Measurements from ENCODE around the gene ENTHD1.
"Not testable (repeated sequence)": the region's sequence is repeated elsewhere in the genome, so short reads cannot be mapped to it uniquely, and the experiment has no call there.

Gene ENTHD1

DNA sequence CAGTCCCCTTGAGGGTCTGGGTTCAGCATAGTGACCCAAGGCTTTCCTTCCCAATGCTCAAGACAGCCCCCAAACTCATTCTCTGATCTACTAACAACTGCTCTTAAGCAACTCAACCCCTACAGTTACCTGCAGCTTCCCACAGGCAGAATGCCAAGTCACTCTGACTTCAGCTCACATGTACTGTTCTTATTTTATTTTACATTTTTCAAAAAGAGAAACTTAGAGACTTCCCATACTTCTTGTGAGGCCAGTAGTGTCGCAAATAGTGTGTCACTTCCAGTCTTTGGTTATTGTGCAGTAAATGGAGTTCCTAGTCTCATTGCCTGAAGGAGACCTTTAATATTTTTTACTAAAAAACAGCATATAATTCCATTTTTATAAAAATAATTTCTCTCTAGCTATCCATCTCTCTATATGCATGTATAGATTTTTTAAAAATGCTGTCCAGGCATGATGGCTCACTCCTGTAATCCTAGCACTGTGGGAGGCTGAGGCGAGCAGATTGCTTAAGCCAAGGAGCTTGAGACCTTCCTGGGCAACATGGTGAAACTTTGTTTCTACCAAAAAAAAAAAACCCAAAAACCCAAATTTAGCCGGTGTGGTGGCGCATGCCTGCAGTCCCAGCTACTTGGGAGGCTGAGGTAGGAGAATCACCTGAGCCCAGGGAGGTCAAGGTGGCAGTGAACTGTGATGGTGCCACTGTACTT lies 41.8 kb downstream of the ENTHD1 start:
- TF ChIP-seq, protein P1, sequence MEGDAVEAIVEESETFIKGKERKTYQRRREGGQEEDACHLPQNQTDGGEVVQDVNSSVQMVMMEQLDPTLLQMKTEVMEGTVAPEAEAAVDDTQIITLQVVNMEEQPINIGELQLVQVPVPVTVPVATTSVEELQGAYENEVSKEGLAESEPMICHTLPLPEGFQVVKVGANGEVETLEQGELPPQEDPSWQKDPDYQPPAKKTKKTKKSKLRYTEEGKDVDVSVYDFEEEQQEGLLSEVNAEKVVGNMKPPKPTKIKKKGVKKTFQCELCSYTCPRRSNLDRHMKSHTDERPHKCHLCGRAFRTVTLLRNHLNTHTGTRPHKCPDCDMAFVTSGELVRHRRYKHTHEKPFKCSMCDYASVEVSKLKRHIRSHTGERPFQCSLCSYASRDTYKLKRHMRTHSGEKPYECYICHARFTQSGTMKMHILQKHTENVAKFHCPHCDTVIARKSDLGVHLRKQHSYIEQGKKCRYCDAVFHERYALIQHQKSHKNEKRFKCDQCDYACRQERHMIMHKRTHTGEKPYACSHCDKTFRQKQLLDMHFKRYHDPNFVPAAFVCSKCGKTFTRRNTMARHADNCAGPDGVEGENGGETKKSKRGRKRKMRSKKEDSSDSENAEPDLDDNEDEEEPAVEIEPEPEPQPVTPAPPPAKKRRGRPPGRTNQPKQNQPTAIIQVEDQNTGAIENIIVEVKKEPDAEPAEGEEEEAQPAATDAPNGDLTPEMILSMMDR (IDR thresholded peaks at IDR 0.05; ENCODE audit: insufficient read depth, low read depth, low read length, missing control alignments) = no peak
- no peak for DNase-seq (ENCODE audit: low read depth)
- no peak overlapping the region for H3K4me3 ChIP-seq (ENCODE audit: low read depth, low read length)

DNA sequence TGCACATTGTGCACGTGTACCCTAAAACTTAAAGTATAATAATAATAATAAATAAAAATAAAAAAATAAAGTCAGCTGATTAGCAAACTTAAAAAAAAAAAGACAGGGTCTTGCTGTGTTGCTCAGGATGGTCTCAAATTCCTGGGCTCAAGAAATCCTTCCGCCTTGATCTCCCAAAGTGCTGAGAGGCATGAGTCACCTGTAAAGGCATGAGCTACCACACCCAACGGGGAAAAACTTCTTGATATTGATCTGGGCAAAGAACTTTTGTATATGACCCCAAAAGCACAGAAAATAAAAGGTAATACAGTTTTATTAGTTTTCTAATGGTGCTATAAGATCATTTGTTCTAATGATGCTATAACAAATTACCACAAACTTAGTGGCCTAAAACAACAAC lies 46.1 kb downstream of the ENTHD1 start:
- TF ChIP-seq, protein P1 (IDR thresholded peaks at IDR 0.05; ENCODE audit: insufficient read depth, low read depth, low read length, missing control alignments) = no peak
- no peak for DNase-seq (ENCODE audit: low read depth)
- no peak overlapping the region for H3K4me3 ChIP-seq (ENCODE audit: low read depth, low read length)

DNA sequence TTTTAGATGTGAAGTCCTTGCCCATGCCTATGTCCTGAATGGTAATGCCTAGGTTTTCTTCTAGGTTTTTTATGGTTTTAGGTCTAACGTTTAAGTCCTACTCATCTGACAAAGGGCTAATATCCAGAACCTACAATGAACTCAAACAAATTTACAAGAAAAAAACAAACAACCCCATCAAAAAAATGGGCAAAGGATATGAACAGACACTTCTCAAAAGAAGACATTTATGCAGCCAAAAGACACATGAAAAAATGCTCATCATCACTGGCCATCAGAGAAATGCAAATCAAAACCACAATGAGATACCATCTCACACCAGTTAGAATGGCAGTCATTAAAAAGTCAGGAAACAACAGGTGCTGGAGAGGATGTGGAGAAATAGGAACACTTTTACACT lies 47.0 kb downstream of the ENTHD1 start:
- DNase-seq (ENCODE audit: low read depth); H3K4me3 ChIP-seq (ENCODE audit: low read depth, low read length): not testable (repeated sequence)

DNA sequence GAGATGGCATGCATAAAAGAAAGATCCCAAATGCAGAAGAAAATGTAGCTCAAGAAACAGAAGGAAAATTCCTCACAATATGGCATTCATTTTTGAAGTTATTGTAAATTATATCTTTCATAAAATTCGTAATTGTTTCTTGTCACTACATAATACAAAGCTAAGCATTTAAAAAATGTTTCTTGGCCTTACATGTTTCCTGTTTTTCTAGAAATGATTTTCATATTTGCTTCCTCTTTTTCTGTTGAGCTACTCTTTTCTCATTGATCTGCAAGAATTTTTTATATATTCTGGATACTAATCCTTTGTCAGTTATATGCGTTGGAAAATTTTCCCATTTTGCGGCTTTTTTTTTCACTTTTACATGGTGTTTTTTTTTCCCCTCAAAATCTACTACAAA lies 48.0 kb downstream of the ENTHD1 start:
- H3K4me3 ChIP-seq (ENCODE audit: low read depth, low read length) = no peak overlapping the region
- no peak for DNase-seq (ENCODE audit: low read depth)

DNA sequence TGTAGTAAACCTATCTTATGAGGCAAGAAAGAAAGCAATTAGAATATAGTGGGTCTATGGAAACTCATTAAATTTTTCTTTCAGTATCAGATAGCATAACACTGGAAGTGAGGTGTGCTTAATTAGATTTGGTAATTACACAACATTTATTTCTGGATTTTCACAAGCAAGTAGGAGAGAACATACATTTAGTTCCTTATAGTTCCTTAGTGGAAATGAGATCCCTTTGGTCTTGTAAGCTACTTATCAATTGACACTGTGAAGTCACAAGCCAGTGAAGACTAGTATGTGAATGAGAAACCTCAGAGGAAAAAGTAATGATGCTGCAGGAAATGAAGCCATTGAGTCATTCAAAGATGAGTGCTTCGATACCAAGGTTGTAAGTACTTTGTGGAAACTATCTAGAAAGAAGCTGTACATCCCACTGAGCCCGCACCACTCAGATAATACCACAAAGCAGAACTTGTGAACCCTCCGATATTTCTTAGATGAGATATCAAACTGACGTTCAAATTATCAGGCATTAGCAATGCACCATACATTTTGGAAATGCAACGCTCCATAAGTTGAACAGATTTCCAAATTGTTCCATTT lies 53.5 kb downstream of the ENTHD1 start:
- TF ChIP-seq, protein P1 (IDR thresholded peaks at IDR 0.05; ENCODE audit: insufficient read depth, low read depth, low read length, missing control alignments) = no peak
- DNase-seq (ENCODE audit: low read depth) = peak; percentile 55
- no peak overlapping the region for H3K4me3 ChIP-seq (ENCODE audit: low read depth, low read length)

More for the DNA sequence above, 48.0 kb downstream of the ENTHD1 start:
- TF ChIP-seq, protein P1 (IDR thresholded peaks at IDR 0.05; ENCODE audit: insufficient read depth, low read depth, low read length, missing control alignments) = no peak

DNA sequence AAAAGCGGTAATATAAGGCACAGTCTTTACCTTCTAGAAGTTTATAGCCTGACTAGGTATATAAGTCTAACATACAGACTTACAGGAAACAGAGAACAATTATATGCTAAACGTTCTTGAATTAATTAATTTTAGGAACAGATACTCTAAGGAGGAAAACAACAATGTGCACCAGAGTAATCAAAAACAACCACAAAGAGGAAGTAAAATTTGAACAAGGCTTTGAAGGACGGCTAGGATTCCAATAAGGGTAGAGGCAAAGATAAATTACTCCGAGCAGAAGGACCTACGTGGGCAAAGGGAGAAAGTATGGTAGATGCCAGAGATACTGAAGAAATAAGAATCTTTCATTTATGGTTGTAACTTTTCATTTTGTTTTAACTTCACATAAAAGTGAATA lies 54.4 kb downstream of the ENTHD1 start:
- TF ChIP-seq, protein P1 (IDR thresholded peaks at IDR 0.05; ENCODE audit: insufficient read depth, low read depth, low read length, missing control alignments) = no peak
- no peak overlapping the region for H3K4me3 ChIP-seq (ENCODE audit: low read depth, low read length)
- peak; percentile 17 for DNase-seq (ENCODE audit: low read depth)

DNA sequence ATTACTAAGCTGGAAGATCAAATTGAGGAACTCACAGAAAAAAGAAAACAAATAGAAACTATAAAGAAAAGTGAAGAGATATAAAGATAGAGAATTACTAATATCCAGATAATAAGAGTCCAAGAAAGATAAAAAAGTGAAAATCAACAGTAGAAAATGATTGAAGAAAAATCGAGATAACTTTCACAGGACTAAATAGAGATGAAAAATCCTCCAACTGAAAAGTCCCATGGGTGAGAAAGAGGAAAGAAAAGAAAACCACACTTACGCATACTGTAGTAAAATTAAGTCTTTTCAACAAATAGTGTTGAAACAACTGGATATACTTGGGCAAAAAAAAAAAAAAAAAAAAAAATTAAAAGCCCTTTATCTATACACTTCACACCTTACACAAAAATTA lies 60.0 kb downstream of the ENTHD1 start:
- no peak overlapping the region for H3K4me3 ChIP-seq (ENCODE audit: low read depth, low read length)
- TF ChIP-seq, protein P1 (IDR thresholded peaks at IDR 0.05; ENCODE audit: insufficient read depth, low read depth, low read length, missing control alignments) = no peak
- no peak for DNase-seq (ENCODE audit: low read depth)
